Ishikawa (cell line): ENCODE data around the gene PIP5K1C.

ENCODE experiments used
- CEBPB ChIP-seq: IDR thresholded peaks from 2 replicates; pipeline ENCODE4 v1.6.1; 2012
- CREB1 ChIP-seq: IDR thresholded peaks from 2 replicates; pipeline ENCODE4 v1.6.1; 2012; ENCODE audit warnings: low read depth
- EGR1 ChIP-seq: IDR thresholded peaks from 2 replicates; pipeline ENCODE4 v1.6.1; 2012
- EP300 ChIP-seq: IDR thresholded peaks from 2 replicates; pipeline ENCODE4 v1.6.1; 2012; ENCODE audit warnings: borderline replicate concordance
- FOXM1 ChIP-seq: IDR thresholded peaks from 2 replicates; pipeline ENCODE4 v1.6.1; 2012; ENCODE audit warnings: low read depth, borderline replicate concordance
- MAX ChIP-seq: IDR thresholded peaks from 2 replicates; pipeline ENCODE4 v1.6.1; 2012
- NFIC ChIP-seq: IDR thresholded peaks from 2 replicates; pipeline ENCODE4 v1.6.1; 2012
- RAD21 ChIP-seq: IDR thresholded peaks from 2 replicates; pipeline ENCODE4 v1.6.1; 2012; ENCODE audit warnings: low read depth
- REST ChIP-seq: IDR thresholded peaks from 2 replicates; pipeline ENCODE4 v1.6.1; 2012; ENCODE audit warnings: low read depth, mild to moderate bottlenecking
- TAF1 ChIP-seq: IDR thresholded peaks from 2 replicates; pipeline ENCODE4 v1.6.1; 2012; ENCODE audit warnings: low read depth, mild to moderate bottlenecking
- TCF12 ChIP-seq: IDR thresholded peaks from 2 replicates; pipeline ENCODE4 v1.6.1; 2012; ENCODE audit warnings: low read depth
- TEAD4 ChIP-seq: IDR thresholded peaks from 2 replicates; pipeline ENCODE4 v1.6.1; 2012
- USF1 ChIP-seq: IDR thresholded peaks from 2 replicates; pipeline ENCODE4 v1.6.1; 2012
- YY1 ChIP-seq: IDR thresholded peaks from 2 replicates; pipeline ENCODE4 v1.6.1; 2012; ENCODE audit warnings: low read depth
- ZBTB7A ChIP-seq: IDR thresholded peaks from 2 replicates; pipeline ENCODE4 v1.6.1; 2012; ENCODE audit warnings: low read depth

PIP5K1C gene

GRCh38 chr19:3653081-3653795 lies 47.0 kb downstream of the PIP5K1C start:
- TF ChIP-seq TAF1 (no peak), ZBTB7A (no peak), TCF12 (no peak), RAD21 (no peak), FOXM1 (no peak), CEBPB (no peak), CREB1 (no peak), REST (no peak), EGR1 (no peak), USF1 (no peak), NFIC (no peak), EP300 (no peak), YY1 (no peak), TEAD4 (no peak), MAX (no peak)

GRCh38 chr19:3652422-3652821 lies 47.8 kb downstream of the PIP5K1C start:
- no peak for TF ChIP-seq TAF1
- TF ChIP-seq EGR1 = no peak

GRCh38 chr19:3651684-3652083 lies 48.6 kb downstream of the PIP5K1C start:
- TF ChIP-seq ZBTB7A (no peak), EP300 (no peak), YY1 (no peak), CEBPB (no peak), TCF12 (no peak), REST (no peak), EGR1 (no peak), TEAD4 (no peak), USF1 (no peak), RAD21 (no peak), MAX (no peak), CREB1 (no peak), NFIC (no peak), FOXM1 (no peak), TAF1 (no peak)

GRCh38 chr19:3649888-3650287 lies 50.4 kb downstream of the PIP5K1C start:
- no peak for TF ChIP-seq RAD21
- no peak for TF ChIP-seq USF1
- TF ChIP-seq NFIC = no peak
- TF ChIP-seq REST = no peak
- TF ChIP-seq CREB1 = no peak
- TF ChIP-seq TEAD4 = no peak
- TF ChIP-seq TAF1 = no peak
- TF ChIP-seq TCF12 = no peak
